ENCODE results near the gene KCNQ1OT1. TPM values are rescaled to one million over a fixed set of nuclear protein-coding genes. Genes with fewer than 3 reads are reported as not detected.

KCNQ1OT1 gene
- total RNA-seq, 4 donors from 2014 or later: 0.21 to 1.9 (median 1.2) TPM

DNA sequence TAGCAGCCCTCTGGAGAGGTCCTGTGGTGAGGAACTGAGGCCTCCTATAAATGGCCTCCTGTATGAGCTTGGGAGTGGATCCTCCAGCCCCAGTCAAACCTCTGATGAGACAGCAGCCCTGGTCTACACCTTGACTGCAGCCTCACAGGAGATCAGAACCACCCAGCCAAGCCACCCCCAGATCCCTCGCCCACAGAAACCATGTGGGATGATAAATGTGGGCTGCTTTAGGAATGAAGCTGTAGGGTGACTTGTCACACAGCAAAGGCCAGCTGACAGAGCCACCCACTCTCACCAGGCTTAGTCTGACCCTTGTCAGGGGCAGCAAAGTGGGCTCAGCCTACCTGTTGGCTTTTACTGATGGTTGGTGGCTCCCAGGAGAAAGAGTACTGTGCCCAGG lies 6.5 kb upstream of the KCNQ1OT1 start:
- no peak for DNase-seq
- TF ChIP-seq, protein P1, sequence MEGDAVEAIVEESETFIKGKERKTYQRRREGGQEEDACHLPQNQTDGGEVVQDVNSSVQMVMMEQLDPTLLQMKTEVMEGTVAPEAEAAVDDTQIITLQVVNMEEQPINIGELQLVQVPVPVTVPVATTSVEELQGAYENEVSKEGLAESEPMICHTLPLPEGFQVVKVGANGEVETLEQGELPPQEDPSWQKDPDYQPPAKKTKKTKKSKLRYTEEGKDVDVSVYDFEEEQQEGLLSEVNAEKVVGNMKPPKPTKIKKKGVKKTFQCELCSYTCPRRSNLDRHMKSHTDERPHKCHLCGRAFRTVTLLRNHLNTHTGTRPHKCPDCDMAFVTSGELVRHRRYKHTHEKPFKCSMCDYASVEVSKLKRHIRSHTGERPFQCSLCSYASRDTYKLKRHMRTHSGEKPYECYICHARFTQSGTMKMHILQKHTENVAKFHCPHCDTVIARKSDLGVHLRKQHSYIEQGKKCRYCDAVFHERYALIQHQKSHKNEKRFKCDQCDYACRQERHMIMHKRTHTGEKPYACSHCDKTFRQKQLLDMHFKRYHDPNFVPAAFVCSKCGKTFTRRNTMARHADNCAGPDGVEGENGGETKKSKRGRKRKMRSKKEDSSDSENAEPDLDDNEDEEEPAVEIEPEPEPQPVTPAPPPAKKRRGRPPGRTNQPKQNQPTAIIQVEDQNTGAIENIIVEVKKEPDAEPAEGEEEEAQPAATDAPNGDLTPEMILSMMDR (IDR thresholded peaks at IDR 0.05): no peak
- no peak for TF ChIP-seq POLR2A (IDR thresholded peaks at IDR 0.05)
- Histone ChIP-seq H3K36me3 (no peaks in the 10 kb centered on the region), H3K4me3 (no peak overlapping the region), H3K9me3 (peaks cover 0 to 5% (median 0%) of the 10 kb centered on the region in 3 donors), H3K27ac (no peak overlapping the region), H3K4me1 (peaks cover 0 to 24% (median 5%) of the 10 kb centered on the region in 3 donors), H3K27me3 (no peaks in the 10 kb centered on the region)
- WGBS, 2 donors: 83% methylated on average over 1 of the region's 1 CpG; no CpG with 5 or more reads in 1 of the 2 donors
- intact Hi-C loops (cut with DNase I): no loop called here

DNA sequence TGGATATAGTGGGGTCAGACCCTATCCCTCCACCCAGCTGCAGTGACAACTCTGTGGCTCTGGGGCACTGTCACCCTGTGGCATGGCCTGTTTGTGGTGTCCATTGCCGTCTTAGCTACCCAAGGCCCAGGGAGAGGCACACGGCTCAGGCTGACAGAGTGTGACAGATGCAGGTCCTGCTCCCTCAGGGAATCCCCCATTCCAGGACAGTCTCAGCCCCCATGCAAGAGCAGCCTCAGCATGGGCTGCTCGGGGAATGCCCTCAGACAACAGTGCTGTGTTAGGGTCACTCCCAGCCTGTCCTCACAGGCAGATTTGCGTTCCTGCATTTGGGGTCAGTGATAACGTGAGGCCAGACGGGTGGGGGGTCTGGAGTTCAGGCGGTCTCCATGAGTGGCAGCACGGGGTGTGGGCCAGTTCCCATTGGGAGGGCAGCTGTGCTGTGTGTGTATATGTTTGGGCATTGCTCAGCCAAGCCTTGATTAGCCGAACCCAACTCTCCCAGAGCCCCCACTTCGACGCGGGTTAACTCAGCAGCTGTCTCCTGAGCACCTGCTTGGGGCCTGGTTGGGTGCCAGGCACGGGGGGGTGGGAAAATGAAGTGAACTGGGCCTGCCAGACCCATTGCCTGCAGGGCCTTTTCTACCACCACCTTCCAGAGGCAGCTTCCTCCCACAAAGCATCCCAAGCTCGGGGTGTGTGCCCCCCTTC lies 5.3 kb upstream of the KCNQ1OT1 start:
- H3K4me1 ChIP-seq: peaks cover 0 to 34% (median 5%) of the 10 kb centered on the region in 3 donors

GRCh38 chr11:2704356-2704755 lies 4.6 kb upstream of the KCNQ1OT1 start:
- no peak overlapping the region for H3K4me3 ChIP-seq
- intact Hi-C loops (cut with DNase I): no loop called here
- no peak for DNase-seq
- no peak overlapping the region for H3K27ac ChIP-seq
- TF ChIP-seq POLR2A (IDR thresholded peaks at IDR 0.05): no peak
- TF ChIP-seq, protein P1 (IDR thresholded peaks at IDR 0.05): no peak
- H3K36me3 ChIP-seq: no peaks in the 10 kb centered on the region
- H3K9me3 ChIP-seq: peaks cover 0 to 5% (median 0%) of the 10 kb centered on the region in 3 donors
- H3K27me3 ChIP-seq: no peaks in the 10 kb centered on the region
- WGBS, 2 donors: 92% methylated on average over 5 to 6 of the region's 6 CpGs
- peaks cover 0 to 31% (median 5%) of the 10 kb centered on the region in 3 donors for H3K4me1 ChIP-seq

More for the DNA sequence above, 5.3 kb upstream of the KCNQ1OT1 start:
- peaks cover 0 to 5% (median 0%) of the 10 kb centered on the region in 3 donors for H3K9me3 ChIP-seq
- H3K27ac ChIP-seq: no peak overlapping the region
- no peaks in the 10 kb centered on the region for H3K27me3 ChIP-seq
- DNase-seq: no peak
- WGBS, 2 donors: 79 to 83% methylated on average over 7 to 8 of the region's 14 CpGs
- TF ChIP-seq, protein P1 (IDR thresholded peaks at IDR 0.05): no peak
- no peak for TF ChIP-seq POLR2A (IDR thresholded peaks at IDR 0.05)
- intact Hi-C loops (cut with DNase I): no loop called here
- no peaks in the 10 kb centered on the region for H3K36me3 ChIP-seq
- no peak overlapping the region for H3K4me3 ChIP-seq

DNA sequence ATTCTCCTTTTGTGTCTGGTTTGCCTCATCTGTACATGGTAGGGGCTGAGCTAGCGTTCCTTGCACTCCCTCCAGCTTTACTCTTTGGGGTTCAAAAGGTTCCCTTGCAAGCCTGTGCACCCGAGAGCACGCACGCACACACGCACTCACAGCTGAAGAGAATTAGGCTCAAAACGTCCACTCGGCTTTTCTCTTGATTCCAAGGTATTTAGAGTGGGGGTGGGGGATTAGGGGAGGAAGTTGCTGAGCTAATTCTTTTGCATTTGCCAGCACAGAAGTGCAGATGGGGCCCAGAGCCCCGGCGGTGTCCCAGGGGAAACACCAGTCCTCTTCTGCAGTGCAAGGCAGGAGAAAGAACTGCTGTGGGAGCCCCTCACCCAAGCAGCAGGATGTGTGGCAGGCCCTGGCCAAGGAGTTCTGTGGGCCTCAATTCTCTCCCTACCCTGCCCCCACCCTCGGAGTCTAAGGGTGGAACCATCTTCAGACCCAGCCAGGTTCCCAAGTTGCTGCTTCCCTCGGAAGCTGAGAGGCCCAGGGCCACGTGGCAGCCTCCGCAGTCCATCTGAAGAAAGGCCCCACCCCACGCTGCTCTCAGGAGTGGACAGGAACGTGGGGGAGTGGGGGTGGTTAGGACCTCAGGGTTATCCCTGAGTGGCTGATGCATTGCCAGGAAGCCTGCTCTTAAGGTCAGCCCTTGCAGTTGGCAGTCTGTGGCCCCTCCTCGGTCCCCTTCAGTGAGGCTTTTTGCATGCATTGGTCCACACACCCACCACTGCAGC lies 3.8 kb upstream of the KCNQ1OT1 start:
- Histone ChIP-seq H3K4me3 (no peak overlapping the region), H3K27me3 (no peaks in the 10 kb centered on the region), H3K36me3 (no peaks in the 10 kb centered on the region), H3K9me3 (peaks cover 0 to 5% (median 0%) of the 10 kb centered on the region in 3 donors), H3K27ac (no peak overlapping the region), H3K4me1 (peaks cover 0 to 28% (median 3%) of the 10 kb centered on the region in 3 donors)
- intact Hi-C loops (cut with DNase I): no loop called here
- WGBS, 2 donors: 56 to 62% methylated on average over 6 to 15 of the region's 16 CpGs
- TF ChIP-seq, protein P1 (IDR thresholded peaks at IDR 0.05): no peak
- no peak for TF ChIP-seq POLR2A (IDR thresholded peaks at IDR 0.05)
- no peak for DNase-seq

Measured in esophagus squamous epithelium (tissue), 5 donors.